ENCODE data around the gene AP3B2. TPM values are rescaled to one million over a fixed set of nuclear protein-coding genes. Genes with fewer than 3 reads are reported as not detected.

Gene AP3B2
- total and polyA plus RNA-seq, 2 donors (not counting 3 experiments of a cell fraction or from before 2014, with no cell fraction given) = not detected

DNA sequence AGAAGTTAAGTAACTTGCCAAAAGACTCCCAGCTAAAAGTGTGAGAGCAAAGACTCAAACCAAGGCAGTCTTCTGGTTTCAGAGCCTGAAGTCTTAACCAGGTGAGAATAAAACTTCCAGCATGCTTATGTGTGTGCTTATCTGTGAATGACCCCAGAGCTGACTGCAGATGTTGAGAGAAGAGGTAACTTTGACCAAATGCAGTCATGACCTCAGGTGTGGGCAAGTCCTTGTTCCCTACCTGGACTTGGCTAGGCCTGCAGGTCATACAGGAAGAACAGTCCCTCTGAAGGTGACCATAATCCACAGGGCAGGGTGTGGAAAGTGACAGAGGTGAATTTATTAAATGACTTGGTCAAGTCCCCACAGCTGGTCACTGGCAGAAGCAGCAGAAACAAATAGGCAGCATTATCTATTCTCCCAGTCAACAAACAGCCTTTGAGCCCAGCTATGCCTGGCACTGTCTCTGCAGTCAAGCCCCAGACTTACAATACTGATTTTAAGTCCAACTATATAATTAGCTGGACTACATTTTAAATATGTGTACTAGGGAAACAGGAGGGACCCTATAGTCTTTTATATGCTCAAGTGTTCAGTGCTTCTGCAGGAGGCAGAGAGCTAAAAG is 59.5 kb downstream of the AP3B2 start:
- H3K9me1 ChIP-seq (replicated peaks; ENCODE audit: control insufficient read depth, extremely low read depth, insufficient read depth, low read length) = no peaks in the 10 kb centered on the region
- no peak overlapping the region for H2AFZ ChIP-seq (ENCODE audit: low read depth, low read length)
- H3K27me3 ChIP-seq (ENCODE audit: control insufficient read depth in 2 of 2, insufficient read depth in 2 of 2, low read length in 2 of 2) = peaks cover 28 to 43% of the 10 kb centered on the region in 2 experiments
- no peaks in the 10 kb centered on the region for H4K20me1 ChIP-seq (replicated peaks; ENCODE audit: control insufficient read depth, extremely low read depth, insufficient read depth, low read length)
- no peaks in the 10 kb centered on the region for H3K36me3 ChIP-seq (ENCODE audit: control insufficient read depth in 2 of 2, extremely low read depth in 1 of 2, insufficient read depth in 2 of 2, low read length in 2 of 2)
- H3K4me1 ChIP-seq (ENCODE audit: control insufficient read depth, extremely low read depth, insufficient read depth, low read length) = no peaks in the 10 kb centered on the region
- FAIRE-seq (no peak), DNase-seq (ENCODE audit: low read depth, low spot score) (no peak)
- no peak overlapping the region for H3K27ac ChIP-seq (ENCODE audit: insufficient read depth, low read depth, low read length)
- BruUV-seq (replicated peaks) = no TSS peak
- POLR2A ChIA-PET = no interaction called here
- no peak overlapping the region for H3K4me2 ChIP-seq (ENCODE audit: insufficient read depth, low read length)
- no peaks in the 10 kb centered on the region for H3K9me3 ChIP-seq (replicated peaks; ENCODE audit: control insufficient read depth, insufficient read depth, low read length)
- dilution Hi-C loops (cut with MboI; ENCODE audit: extremely low pct_ligation_motif_present, low sequenced_read_pairs) = no loop called here
- TF ChIP-seq GATA2 (IDR thresholded peaks at IDR 0.05; ENCODE audit: insufficient read depth, insufficient read length, low read depth, low read length) (no peak), POLR2A (IDR thresholded peaks at IDR 0.05; ENCODE audit: low read depth, low read length) (no peak), CTCF (IDR thresholded peaks at IDR 0.05; ENCODE audit: extremely low read depth in 1 of 2, insufficient read depth in 1 of 2, low read depth in 1 of 2, low read length in 2 of 2) (no peak), JUN (IDR thresholded peaks at IDR 0.05; ENCODE audit: borderline replicate concordance, insufficient read depth, insufficient read length, low read depth) (no peak), POLR2AphosphoS5 (IDR thresholded peaks at IDR 0.05; ENCODE audit: insufficient read depth, low read depth, low read length) (no peak), MYC (IDR thresholded peaks at IDR 0.05; ENCODE audit: low read depth, low read length) (no peak), EZH2 (IDR thresholded peaks at IDR 0.05; ENCODE audit: borderline replicate concordance, low read depth, low read length, severe bottlenecking) (no peak), FOS (IDR thresholded peaks at IDR 0.05; ENCODE audit: borderline replicate concordance, insufficient read depth, low read length) (no peak)
- TF ChIP-seq, protein P1, sequence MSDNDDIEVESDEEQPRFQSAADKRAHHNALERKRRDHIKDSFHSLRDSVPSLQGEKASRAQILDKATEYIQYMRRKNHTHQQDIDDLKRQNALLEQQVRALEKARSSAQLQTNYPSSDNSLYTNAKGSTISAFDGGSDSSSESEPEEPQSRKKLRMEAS (IDR thresholded peaks at IDR 0.05; ENCODE audit: insufficient read depth, insufficient read length) = no peak
- no peak overlapping the region for H3K9ac ChIP-seq (replicated peaks; ENCODE audit: extremely low read depth, insufficient read depth, low read length)
- H3K79me2 ChIP-seq (ENCODE audit: control insufficient read depth, insufficient read depth, low read length) = no peaks in the 10 kb centered on the region
- H3K4me3 ChIP-seq (replicated peaks in 1 of 3; ENCODE audit: insufficient read depth in 1 of 3, low read depth in 1 of 3, low read length in 3 of 3) = no peak overlapping the region
- CTCF ChIA-PET = no interaction called here
- intact Hi-C loops (cut with micrococcal nuclease) = no loop called here
